ENCODE results near the gene AGBL4. TPM values are rescaled to one million over a fixed set of nuclear protein-coding genes. Genes with fewer than 3 reads are reported as not detected.

Gene AGBL4
- total RNA-seq, 2 donors from 2014 or later, result not detected

GRCh38 chr1:48940354-48940753 lies 1083.4 kb downstream of the AGBL4 start:
- ATAC-seq (ENCODE audit: insufficient number of reproducible peaks, low FRiP score, low read depth), result no peak

DNA sequence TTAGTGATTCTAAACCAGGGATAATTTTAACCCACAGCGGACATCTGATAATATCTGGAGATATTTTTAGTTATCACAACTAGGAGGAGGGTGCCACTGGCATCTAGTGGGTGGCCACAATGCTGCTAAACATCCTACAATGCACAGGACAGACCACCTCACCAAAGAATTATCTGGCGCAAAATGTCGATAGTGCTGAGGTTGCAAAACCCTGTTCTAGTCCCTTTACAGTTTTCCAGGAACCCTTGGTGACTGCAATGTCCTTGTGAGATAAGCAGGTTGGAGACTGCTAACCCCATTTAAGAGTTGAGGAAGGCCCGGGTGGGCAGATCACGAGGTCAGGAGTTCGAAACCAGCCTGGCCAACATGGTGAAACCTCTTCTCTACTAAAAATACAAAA lies 1083.9 kb downstream of the AGBL4 start:
- no peaks in the 10 kb centered on the region for H3K36me3 ChIP-seq
- ATAC-seq (ENCODE audit: insufficient number of reproducible peaks, low FRiP score, low read depth), result no peak
- H3K4me3 ChIP-seq, result no peak overlapping the region
- peaks cover 0 to 20% of the 10 kb centered on the region in 2 donors for H3K4me1 ChIP-seq (ENCODE audit: control insufficient read depth in 1 of 2, low read depth in 2 of 2)
- H3K27ac ChIP-seq, result no peak overlapping the region
- no peaks in the 10 kb centered on the region for H3K27me3 ChIP-seq (replicated peaks; ENCODE audit: insufficient read depth)
- no peak for DNase-seq (ENCODE audit: low spot score)
- no peaks in the 10 kb centered on the region for H3K9me3 ChIP-seq
- TF ChIP-seq, protein P1, sequence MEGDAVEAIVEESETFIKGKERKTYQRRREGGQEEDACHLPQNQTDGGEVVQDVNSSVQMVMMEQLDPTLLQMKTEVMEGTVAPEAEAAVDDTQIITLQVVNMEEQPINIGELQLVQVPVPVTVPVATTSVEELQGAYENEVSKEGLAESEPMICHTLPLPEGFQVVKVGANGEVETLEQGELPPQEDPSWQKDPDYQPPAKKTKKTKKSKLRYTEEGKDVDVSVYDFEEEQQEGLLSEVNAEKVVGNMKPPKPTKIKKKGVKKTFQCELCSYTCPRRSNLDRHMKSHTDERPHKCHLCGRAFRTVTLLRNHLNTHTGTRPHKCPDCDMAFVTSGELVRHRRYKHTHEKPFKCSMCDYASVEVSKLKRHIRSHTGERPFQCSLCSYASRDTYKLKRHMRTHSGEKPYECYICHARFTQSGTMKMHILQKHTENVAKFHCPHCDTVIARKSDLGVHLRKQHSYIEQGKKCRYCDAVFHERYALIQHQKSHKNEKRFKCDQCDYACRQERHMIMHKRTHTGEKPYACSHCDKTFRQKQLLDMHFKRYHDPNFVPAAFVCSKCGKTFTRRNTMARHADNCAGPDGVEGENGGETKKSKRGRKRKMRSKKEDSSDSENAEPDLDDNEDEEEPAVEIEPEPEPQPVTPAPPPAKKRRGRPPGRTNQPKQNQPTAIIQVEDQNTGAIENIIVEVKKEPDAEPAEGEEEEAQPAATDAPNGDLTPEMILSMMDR (IDR thresholded peaks at IDR 0.05), result no peak

More at GRCh38 chr1:48940354-48940753, 1083.4 kb downstream of the AGBL4 start:
- Histone ChIP-seq H3K4me1 (ENCODE audit: control insufficient read depth in 1 of 2, low read depth in 2 of 2) (peaks cover 0 to 20% of the 10 kb centered on the region in 2 donors), H3K27ac (no peak overlapping the region), H3K27me3 (replicated peaks; ENCODE audit: insufficient read depth) (no peaks in the 10 kb centered on the region), H3K9me3 (no peaks in the 10 kb centered on the region), H3K4me3 (no peak overlapping the region), H3K36me3 (no peaks in the 10 kb centered on the region)
- no peak for DNase-seq (ENCODE audit: low spot score)
- TF ChIP-seq, protein P1 (IDR thresholded peaks at IDR 0.05), result no peak

GRCh38 chr1:48939042-48939441 lies 1084.7 kb downstream of the AGBL4 start:
- Histone ChIP-seq H3K27me3 (replicated peaks; ENCODE audit: insufficient read depth) (no peaks in the 10 kb centered on the region), H3K27ac (no peak overlapping the region), H3K4me3 (no peak overlapping the region), H3K36me3 (no peaks in the 10 kb centered on the region), H3K4me1 (ENCODE audit: control insufficient read depth in 1 of 2, low read depth in 2 of 2) (peaks cover 0 to 20% of the 10 kb centered on the region in 2 donors), H3K9me3 (no peaks in the 10 kb centered on the region)
- no peak for ATAC-seq (ENCODE audit: insufficient number of reproducible peaks, low FRiP score, low read depth)
- DNase-seq (ENCODE audit: low spot score), result no peak
- TF ChIP-seq, protein P1 (IDR thresholded peaks at IDR 0.05), result no peak

DNA sequence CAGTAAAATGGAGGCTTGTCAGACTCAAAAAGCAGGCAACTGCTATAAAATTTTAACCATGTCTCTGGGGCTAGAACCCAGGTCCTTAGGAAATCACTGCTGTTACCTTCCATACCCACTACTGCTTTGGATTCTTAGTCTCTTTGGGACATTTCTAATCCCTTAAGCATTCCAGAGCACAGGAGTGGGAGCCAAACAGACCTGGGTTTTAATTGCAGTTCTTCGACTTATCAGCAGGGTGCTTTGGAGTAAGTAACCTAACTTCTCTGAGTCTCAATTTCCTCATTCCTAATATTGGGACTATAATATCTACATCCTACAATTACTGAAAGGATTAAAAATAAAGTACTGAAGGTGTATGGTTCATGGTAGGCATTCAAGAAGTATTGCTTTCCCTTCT lies 1086.0 kb downstream of the AGBL4 start:
- H3K27me3 ChIP-seq (replicated peaks; ENCODE audit: insufficient read depth), result no peaks in the 10 kb centered on the region
- peaks cover 0 to 7% of the 10 kb centered on the region in 2 donors for H3K4me1 ChIP-seq (ENCODE audit: control insufficient read depth in 1 of 2, low read depth in 2 of 2)
- ATAC-seq (ENCODE audit: insufficient number of reproducible peaks, low FRiP score, low read depth) (no peak), DNase-seq (ENCODE audit: low spot score) (no peak)
- H3K27ac ChIP-seq, result no peak overlapping the region
- H3K9me3 ChIP-seq, result no peaks in the 10 kb centered on the region
- TF ChIP-seq, protein P1 (IDR thresholded peaks at IDR 0.05), result no peak
- H3K36me3 ChIP-seq, result no peaks in the 10 kb centered on the region
- no peak overlapping the region for H3K4me3 ChIP-seq

GRCh38 chr1:48936436-48936835 lies 1087.3 kb downstream of the AGBL4 start:
- peaks cover 3 to 8% of the 10 kb centered on the region in 2 donors for H3K4me1 ChIP-seq (ENCODE audit: control insufficient read depth in 1 of 2, low read depth in 2 of 2)
- DNase-seq (ENCODE audit: low spot score) (no peak), ATAC-seq (ENCODE audit: insufficient number of reproducible peaks, low FRiP score, low read depth) (no peak)
- no peaks in the 10 kb centered on the region for H3K27me3 ChIP-seq (replicated peaks; ENCODE audit: insufficient read depth)
- H3K9me3 ChIP-seq, result no peaks in the 10 kb centered on the region
- TF ChIP-seq, protein P1 (IDR thresholded peaks at IDR 0.05), result no peak
- no peaks in the 10 kb centered on the region for H3K36me3 ChIP-seq
- no peak overlapping the region for H3K4me3 ChIP-seq
- H3K27ac ChIP-seq, result no peak overlapping the region
